ENCODE results near the gene TMEM101. TPM values are rescaled to one million over a fixed set of nuclear protein-coding genes. Genes with fewer than 3 reads are reported as not detected.

The TMEM101 gene
- polyA plus RNA-seq, 1 donor (not counting 4 experiments of a cell fraction or from before 2014, with no cell fraction given) = 20.1 TPM

DNA sequence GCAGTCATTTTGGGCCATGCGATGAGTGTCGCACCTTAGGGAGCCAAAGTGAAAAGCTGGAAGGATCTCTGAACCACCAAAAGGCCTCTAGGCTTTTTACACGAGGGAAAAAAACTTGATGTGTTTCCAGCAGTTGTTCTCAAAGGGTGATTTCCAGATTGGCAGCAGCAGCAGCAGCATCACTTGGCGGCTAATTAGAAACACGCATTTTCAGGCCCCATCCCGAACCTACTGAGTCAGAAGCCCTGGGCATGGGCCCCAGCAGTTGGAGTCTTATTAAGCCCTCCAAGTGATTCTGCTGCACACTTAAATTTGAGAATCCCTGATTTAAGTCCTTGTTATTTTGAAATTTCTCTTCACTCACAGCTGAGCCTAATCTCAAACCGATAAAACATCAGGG is 35.8 kb downstream of the TMEM101 start:
- Histone ChIP-seq H3K4me2 (ENCODE audit: control insufficient read depth, extremely low read depth, insufficient read depth, low read depth, low read length) (no peak overlapping the region), H3K27ac (ENCODE audit: control insufficient read depth, insufficient read depth, low read length) (no peak overlapping the region), H3K27me3 (ENCODE audit: control insufficient read depth, extremely low read depth, insufficient read depth, low read length) (peaks cover 48% of the 10 kb centered on the region), H2AFZ (ENCODE audit: control insufficient read depth, low read length) (no peak overlapping the region), H3K9me1 (ENCODE audit: control insufficient read depth, extremely low read depth, insufficient read depth, low read length) (no peaks in the 10 kb centered on the region), H3K9ac (ENCODE audit: control insufficient read depth, extremely low read depth, insufficient read depth, low read length) (no peak overlapping the region), H3K9me3 (ENCODE audit: control insufficient read depth, low read depth, low read length) (no peaks in the 10 kb centered on the region), H3K36me3 (ENCODE audit: control insufficient read depth in 2 of 2, extremely low read depth in 1 of 2, insufficient read depth in 2 of 2, low read length in 2 of 2) (no peaks in the 10 kb centered on the region), H3K79me2 (ENCODE audit: control insufficient read depth, insufficient read depth, low read length) (no peaks in the 10 kb centered on the region), H3K4me3 (ENCODE audit: control insufficient read depth in 2 of 3, extremely low read depth in 1 of 3, insufficient read depth in 2 of 3, low read depth in 1 of 3, low read length in 3 of 3) (no peak overlapping the region), H3K4me1 (ENCODE audit: control insufficient read depth, extremely low read depth, insufficient read depth, low read length) (no peaks in the 10 kb centered on the region), H4K20me1 (ENCODE audit: control insufficient read depth, extremely low read depth, insufficient read depth, low read length) (no peaks in the 10 kb centered on the region)
- DNase-seq (ENCODE audit: low read depth, low spot score) = no peak
- dilution Hi-C loops (cut with MboI; ENCODE audit: extremely low pct_ligation_motif_present, low sequenced_read_pairs) = no loop called here
- TF ChIP-seq, protein P1, sequence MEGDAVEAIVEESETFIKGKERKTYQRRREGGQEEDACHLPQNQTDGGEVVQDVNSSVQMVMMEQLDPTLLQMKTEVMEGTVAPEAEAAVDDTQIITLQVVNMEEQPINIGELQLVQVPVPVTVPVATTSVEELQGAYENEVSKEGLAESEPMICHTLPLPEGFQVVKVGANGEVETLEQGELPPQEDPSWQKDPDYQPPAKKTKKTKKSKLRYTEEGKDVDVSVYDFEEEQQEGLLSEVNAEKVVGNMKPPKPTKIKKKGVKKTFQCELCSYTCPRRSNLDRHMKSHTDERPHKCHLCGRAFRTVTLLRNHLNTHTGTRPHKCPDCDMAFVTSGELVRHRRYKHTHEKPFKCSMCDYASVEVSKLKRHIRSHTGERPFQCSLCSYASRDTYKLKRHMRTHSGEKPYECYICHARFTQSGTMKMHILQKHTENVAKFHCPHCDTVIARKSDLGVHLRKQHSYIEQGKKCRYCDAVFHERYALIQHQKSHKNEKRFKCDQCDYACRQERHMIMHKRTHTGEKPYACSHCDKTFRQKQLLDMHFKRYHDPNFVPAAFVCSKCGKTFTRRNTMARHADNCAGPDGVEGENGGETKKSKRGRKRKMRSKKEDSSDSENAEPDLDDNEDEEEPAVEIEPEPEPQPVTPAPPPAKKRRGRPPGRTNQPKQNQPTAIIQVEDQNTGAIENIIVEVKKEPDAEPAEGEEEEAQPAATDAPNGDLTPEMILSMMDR (optimal IDR thresholded peaks at IDR 0.05 in 1 of 3, IDR thresholded peaks at IDR 0.05 in 1 of 3, conservative IDR thresholded peaks at IDR 0.05 in 1 of 3; ENCODE audit: extremely low read depth in 1 of 3, insufficient read depth in 2 of 3, low read length in 3 of 3) = no peak
- TF ChIP-seq EZH2 (IDR thresholded peaks at IDR 0.05; ENCODE audit: low read length) = peak; percentile 54
- no peak for FAIRE-seq

DNA sequence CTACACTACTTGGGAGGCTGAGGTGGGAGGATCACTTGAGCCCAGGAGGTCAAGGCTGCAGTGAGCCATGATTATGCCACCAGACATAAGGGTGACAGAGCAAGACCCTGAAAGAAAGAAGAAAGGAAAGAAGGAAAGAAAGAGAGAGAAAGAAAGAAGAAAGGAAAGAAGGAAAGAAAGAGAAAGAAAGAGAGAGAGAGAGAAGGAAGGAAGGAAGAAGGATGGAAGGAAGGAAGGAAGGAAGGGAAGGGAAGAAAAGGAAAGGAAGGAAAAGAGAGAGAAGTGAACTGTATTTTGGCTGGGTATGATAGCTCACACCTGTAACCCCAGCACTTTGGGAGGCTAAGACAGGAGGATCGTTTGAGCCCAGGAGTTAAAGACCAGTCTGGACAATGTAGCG is 36.7 kb downstream of the TMEM101 start:
- Histone ChIP-seq H3K36me3 (ENCODE audit: control insufficient read depth in 2 of 2, extremely low read depth in 1 of 2, insufficient read depth in 2 of 2, low read length in 2 of 2) (no peaks in the 10 kb centered on the region), H3K4me2 (ENCODE audit: control insufficient read depth, extremely low read depth, insufficient read depth, low read depth, low read length) (no peak overlapping the region), H3K27me3 (ENCODE audit: control insufficient read depth, extremely low read depth, insufficient read depth, low read length) (peaks cover 39% of the 10 kb centered on the region), H4K20me1 (ENCODE audit: control insufficient read depth, extremely low read depth, insufficient read depth, low read length) (no peaks in the 10 kb centered on the region), H3K4me3 (ENCODE audit: control insufficient read depth in 2 of 3, extremely low read depth in 1 of 3, insufficient read depth in 2 of 3, low read depth in 1 of 3, low read length in 3 of 3) (no peak overlapping the region), H3K9ac (ENCODE audit: control insufficient read depth, extremely low read depth, insufficient read depth, low read length) (no peak overlapping the region), H3K27ac (ENCODE audit: control insufficient read depth, insufficient read depth, low read length) (no peak overlapping the region), H3K79me2 (ENCODE audit: control insufficient read depth, insufficient read depth, low read length) (no peaks in the 10 kb centered on the region), H3K9me1 (ENCODE audit: control insufficient read depth, extremely low read depth, insufficient read depth, low read length) (no peaks in the 10 kb centered on the region), H3K4me1 (ENCODE audit: control insufficient read depth, extremely low read depth, insufficient read depth, low read length) (no peaks in the 10 kb centered on the region), H2AFZ (ENCODE audit: control insufficient read depth, low read length) (no peak overlapping the region), H3K9me3 (ENCODE audit: control insufficient read depth, low read depth, low read length) (no peaks in the 10 kb centered on the region)
- DNase-seq (ENCODE audit: low read depth, low spot score) = no peak
- FAIRE-seq = no peak
- dilution Hi-C loops (cut with MboI; ENCODE audit: extremely low pct_ligation_motif_present, low sequenced_read_pairs) = no loop called here
- no peak for TF ChIP-seq EZH2 (IDR thresholded peaks at IDR 0.05; ENCODE audit: low read length)
- TF ChIP-seq, protein P1 (optimal IDR thresholded peaks at IDR 0.05 in 1 of 3, IDR thresholded peaks at IDR 0.05 in 1 of 3, conservative IDR thresholded peaks at IDR 0.05 in 1 of 3; ENCODE audit: extremely low read depth in 1 of 3, insufficient read depth in 2 of 3, low read length in 3 of 3) = no peak
